GM19351 (cell line): ENCODE measurements around the gene SPATA31A5.
"Not testable (repeated sequence)": the region's sequence is repeated elsewhere in the genome, so short reads cannot be mapped to it uniquely, and the experiment has no call there.

ENCODE experiments used
- ATAC-seq: cut with Tn5 transposase; IDR thresholded peaks from one replicate; pipeline ENCODE4 v1.9.1; 2021; ENCODE audit warnings: mild to moderate bottlenecking, moderate library complexity; ENCODE audit not compliant: unreplicated experiment

The SPATA31A5 gene

GRCh38 chr9:60914107-60914506 is at the start of gene SPATA31A5:
SPATA31A5 (plus strand) TSS chr9:60914407; CDS start chr9:60914436, 29 bp downstream.
- not testable (repeated sequence) for ATAC-seq

GRCh38 chr9:60962990-60963350 is 48.8 kb downstream of the SPATA31A5 start:
- not testable (repeated sequence) for ATAC-seq

- ATAC-seq, result not testable (repeated sequence)
These were observed 52.2 kb downstream of the SPATA31A5 start for GRCh38 chr9:60966382-60966781.
